ENCODE results near the gene DNAJC5. TPM values are rescaled to one million over a fixed set of nuclear protein-coding genes. Genes with fewer than 3 reads are reported as not detected.

Gene DNAJC5
- total and polyA plus RNA-seq, 2 of the 8 experiments (the other 6 are each of a cell fraction or from before 2014, with no cell fraction given) = 19.2 to 31.2 TPM

GRCh38 chr20:63923651-63924050 lies 28.7 kb downstream of the DNAJC5 start:
- Histone ChIP-seq H2BK120ac (replicated peaks; ENCODE audit: low read depth, low read length) (no peak overlapping the region), H3K4ac (replicated peaks; ENCODE audit: insufficient read length, low read depth, low read length) (no peak overlapping the region), H3K9me3 (ENCODE audit: insufficient read depth in 2 of 2, low read depth in 1 of 2, low read length in 1 of 2) (no peaks in the 10 kb centered on the region), H3K14ac (ENCODE audit: insufficient read length) (no peak overlapping the region), H2AFZ (ENCODE audit: low read length) (no peak overlapping the region), H3K9ac (replicated peaks in 1 of 4; ENCODE audit: extremely low read depth in 1 of 4, low read depth in 3 of 4, low read length in 3 of 4) (no peak overlapping the region), H3K27me3 (replicated peaks in 1 of 4; ENCODE audit: control insufficient read depth in 3 of 4, extremely low read depth in 1 of 4, insufficient read depth in 3 of 4, low read length in 3 of 4) (no peaks in the 10 kb centered on the region), H3K23ac (ENCODE audit: insufficient read length) (no peak overlapping the region), H2BK20ac (ENCODE audit: low read length) (no peak overlapping the region), H4K8ac (ENCODE audit: extremely low read depth, insufficient read depth, low read length) (no peak overlapping the region), H3K4me1 (replicated peaks in 1 of 4; ENCODE audit: control insufficient read depth in 3 of 4, insufficient read depth in 4 of 4, low read length in 3 of 4) (no peaks in the 10 kb centered on the region), H2AK5ac (ENCODE audit: low read depth, low read length) (no peak overlapping the region), H3K56ac (replicated peaks; ENCODE audit: insufficient read length, low read depth, low read length) (no peak overlapping the region), H3K4me2 (ENCODE audit: insufficient read depth in 1 of 2, low read depth in 2 of 2, low read length in 2 of 2) (no peak overlapping the region), H3K79me1 (ENCODE audit: low read depth, low read length) (no peaks in the 10 kb centered on the region; the same call in 1 of the 2 replicates), H3K18ac (ENCODE audit: extremely low read depth, low read length) (no peak overlapping the region), H3K27ac (ENCODE audit: low read depth, low read length) (no peak overlapping the region), H4K5ac (ENCODE audit: insufficient read length, low read depth, low read length) (no peak overlapping the region), H2BK12ac (ENCODE audit: low read depth, low read length) (no peak overlapping the region), H3K23me2 (ENCODE audit: low read depth, low read length) (no peaks in the 10 kb centered on the region), H3K79me2 (ENCODE audit: control insufficient read depth in 1 of 2, insufficient read depth in 2 of 2, low read length in 2 of 2) (peaks cover 0 to 5% of the 10 kb centered on the region in 2 experiments; a peak in 1 of 4 replicates), H4K91ac (replicated peaks; ENCODE audit: insufficient read length, low read length) (no peak overlapping the region), H3K36me3 (ENCODE audit: control insufficient read depth in 2 of 4, insufficient read depth in 4 of 4, low read length in 3 of 4) (peaks cover 0 to 8% (median 5%) of the 10 kb centered on the region in 4 experiments; a peak in 5 of 8 replicates), H2BK5ac (ENCODE audit: low read depth, low read length) (no peak overlapping the region), H4K20me1 (replicated peaks in 1 of 2; ENCODE audit: control insufficient read depth in 1 of 2, insufficient read depth in 2 of 2, low read length in 2 of 2) (peaks cover 0 to 3% of the 10 kb centered on the region in 2 experiments), H3K4me3 (ENCODE audit: extremely low read depth in 1 of 4, insufficient read depth in 2 of 4, low read depth in 3 of 4, low read length in 4 of 4) (no peak overlapping the region), H2BK15ac (ENCODE audit: low read length) (no peak overlapping the region)
- ChIA-PET CTCF (ENCODE audit: partially characterized antibody) (interaction anchor here (0.6 to 6.2 kb wide), 5 partner anchors 11 to 705 kb away, joined by 3 to 57 read pairs (median 4); no protein-coding TSS in a partner anchor), POLR2A (ENCODE audit: partially characterized antibody) (no interaction called here)
- DNase-seq (ENCODE audit: low read depth in 1 of 2, low spot score in 2 of 2) (no peak), FAIRE-seq (no peak)
- WGBS, 2 experiments (ENCODE audit: extremely low coverage in 1 of 2, insufficient coverage in 1 of 2, insufficient read length in 1 of 2, insufficient replicate concordance in 2 of 2, low coverage in 1 of 2, low lambda C conversion rate in 2 of 2, missing lambda C conversion rate in 1 of 2) = 91% methylated on average over 8 of the region's 8 CpGs; no CpG with 5 or more reads in 1 of the 2 experiments
- no peak for TF ChIP-seq POLR2A (IDR thresholded peaks at IDR 0.05; ENCODE audit: control extremely low read depth in 1 of 2, low read depth in 2 of 2, low read length in 2 of 2)
- TF ChIP-seq TAF7 (optimal IDR thresholded peaks at IDR 0.05; ENCODE audit: borderline replicate concordance, low read depth, low read length) = no peak
- TF ChIP-seq SP4 (IDR thresholded peaks at IDR 0.05; ENCODE audit: low read length) = no peak
- TF ChIP-seq JUN (IDR thresholded peaks at IDR 0.05; ENCODE audit: low read depth, low read length) = no peak
- no peak for TF ChIP-seq HDAC6 (IDR thresholded peaks at IDR 0.05; ENCODE audit: low read depth, low read length)
- no peak for TF ChIP-seq HDAC2 (IDR thresholded peaks at IDR 0.05; ENCODE audit: borderline replicate concordance in 1 of 2, low read depth in 2 of 2, low read length in 2 of 2)
- TF ChIP-seq, protein P1, sequence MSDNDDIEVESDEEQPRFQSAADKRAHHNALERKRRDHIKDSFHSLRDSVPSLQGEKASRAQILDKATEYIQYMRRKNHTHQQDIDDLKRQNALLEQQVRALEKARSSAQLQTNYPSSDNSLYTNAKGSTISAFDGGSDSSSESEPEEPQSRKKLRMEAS (IDR thresholded peaks at IDR 0.05) = no peak
- no peak for TF ChIP-seq KDM4A (IDR thresholded peaks at IDR 0.05; ENCODE audit: low read depth, low read length, severe bottlenecking)
- no peak for TF ChIP-seq POLR2AphosphoS5 (IDR thresholded peaks at IDR 0.05; ENCODE audit: low read depth, low read length)

Data from H1 (cell line).